PC-3 (cell line): ENCODE results near the gene MRPL4. TPM values are rescaled to one million over a fixed set of nuclear protein-coding genes. Genes with fewer than 3 reads are reported as not detected.

Source experiments
- ATAC-seq: fragments of 200-7000 bp; cut with Tn5 transposase; 2 replicates; pipeline ENCODE4 v1.9.1; 2020; ENCODE audit warnings: mild to moderate bottlenecking, moderate library complexity
- BruUV-seq: library from RNA; stranded (reverse); fragments of 400-500 nt; replicated peaks from 2 replicates; lab custom pipeline; 2021; lab: Mats Ljungman, UMichigan
- CTCF ChIA-PET: fragments of 300-600 bp; sonication (Branson Sonifier 250); formaldehyde crosslinking; loops from one replicate; lab custom pipeline; 2022; ENCODE audit warnings: antibody characterized with exemption; lab: Charles Lee
- POLR2A ChIA-PET: fragments of 300-600 bp; sonication (Branson Sonifier 250); formaldehyde crosslinking; loops from one replicate; lab custom pipeline; 2022; ENCODE audit warnings: antibody characterized with exemption; ENCODE audit not compliant: unreplicated experiment; lab: Charles Lee
- DNase-seq: peaks from one replicate; pipeline ENCODE4 v3.0.0-alpha.2; 2015
- H2AFZ ChIP-seq: fragments of 300-600 bp; sonication (generic); 2 replicates; pipeline ENCODE4 v1.6.0; 2016; ENCODE audit warnings: antibody characterized with exemption, low read length
- H3F3A ChIP-seq: fragments of 300-600 bp; sonication (generic); one replicate; pipeline ENCODE4 v1.6.0; 2017; ENCODE audit warnings: antibody characterized with exemption, low read length, control low read depth, mild to moderate bottlenecking; ENCODE audit not compliant: unreplicated experiment
- H3K27ac ChIP-seq: fragments of 300-600 bp; sonication (generic); 2 replicates; pipeline ENCODE4 v1.5.1; 2016; ENCODE audit warnings: mild to moderate bottlenecking, low read length
- H3K27me3 ChIP-seq: fragments of 300-600 bp; sonication (generic); 2 replicates; pipeline ENCODE4 v1.6.1; 2016; ENCODE audit warnings: low read length, mixed read lengths
- H3K36me3 ChIP-seq: fragments of 300-600 bp; sonication (generic); 2 replicates; pipeline ENCODE4 v1.6.1; 2016; ENCODE audit warnings: low read depth, mixed run types, low read length, mixed read lengths
- H3K4me1 ChIP-seq: fragments of 300-600 bp; sonication (generic); 2 replicates; pipeline ENCODE4 v1.5.1; 2016; ENCODE audit warnings: low read length; ENCODE audit not compliant: insufficient read depth
- H3K4me2 ChIP-seq: fragments of 300-600 bp; sonication (generic); 2 replicates; pipeline ENCODE4 v1.6.0; 2016; ENCODE audit warnings: low read length
- H3K4me3 ChIP-seq: fragments of 300-600 bp; sonication (generic); 2 replicates; pipeline ENCODE4 v1.5.1; 2016; ENCODE audit warnings: mild to moderate bottlenecking, low read length, mixed read lengths
- H3K79me2 ChIP-seq: fragments of 300-600 bp; sonication (generic); 2 replicates; pipeline ENCODE4 v1.6.1; 2017; ENCODE audit warnings: low read length, mixed read lengths
- H3K9ac ChIP-seq: fragments of 300-600 bp; sonication (generic); 2 replicates; pipeline ENCODE4 v1.6.0; 2016; ENCODE audit warnings: mild to moderate bottlenecking, low read length
- H3K9me2 ChIP-seq: fragments of 300-600 bp; sonication (generic); replicated peaks from 2 replicates; pipeline ENCODE4 v1.6.1; 2016; ENCODE audit warnings: mixed run types, low read length, mixed read lengths
- H3K9me3 ChIP-seq: fragments of 300-600 bp; sonication (generic); 2 replicates; pipeline ENCODE4 v1.6.1; 2016; ENCODE audit warnings: low read length, mixed read lengths
- H4K20me1 ChIP-seq: fragments of 300-600 bp; sonication (generic); 2 replicates; pipeline ENCODE4 v1.6.1; 2016; ENCODE audit warnings: low read length, mixed read lengths
- EZH2 ChIP-seq: fragments of 300-600 bp; sonication (generic); IDR thresholded peaks from one replicate; pipeline ENCODE4 v1.6.1; 2017; ENCODE audit warnings: antibody characterized with exemption, mild to moderate bottlenecking, low read length; ENCODE audit not compliant: unreplicated experiment
- EZH2phosphoT487 ChIP-seq: fragments of 300-600 bp; sonication (generic); IDR thresholded peaks from 2 replicates; pipeline ENCODE4 v1.6.1; 2018; ENCODE audit warnings: mild to moderate bottlenecking, antibody characterized with exemption, low read length, borderline replicate concordance
- intact Hi-C: fragments of 100-400 bp; cut with micrococcal nuclease; formaldehyde crosslinking; loops from 2 replicates; pipeline ENCODE4 v1.9.0; 2023
- total RNA-seq: library from RNA; depleted of rRNA; stranded (reverse); fragments of >200 nt; gene quantifications from 2 replicates; pipeline ENCODE4 v1.2.3, GENCODE V29; 2014
- TF ChIP-seq, protein P1 (sequence below): fragments of 300-600 bp; sonication (generic); conservative IDR thresholded peaks from 2 replicates; pipeline ENCODE4 v1.5.1; 2017; ENCODE audit warnings: antibody characterized with exemption, low read depth, mild to moderate bottlenecking, low read length

Gene MRPL4
- total RNA-seq, 1 experiment from 2014 or later: 336 TPM

DNA sequence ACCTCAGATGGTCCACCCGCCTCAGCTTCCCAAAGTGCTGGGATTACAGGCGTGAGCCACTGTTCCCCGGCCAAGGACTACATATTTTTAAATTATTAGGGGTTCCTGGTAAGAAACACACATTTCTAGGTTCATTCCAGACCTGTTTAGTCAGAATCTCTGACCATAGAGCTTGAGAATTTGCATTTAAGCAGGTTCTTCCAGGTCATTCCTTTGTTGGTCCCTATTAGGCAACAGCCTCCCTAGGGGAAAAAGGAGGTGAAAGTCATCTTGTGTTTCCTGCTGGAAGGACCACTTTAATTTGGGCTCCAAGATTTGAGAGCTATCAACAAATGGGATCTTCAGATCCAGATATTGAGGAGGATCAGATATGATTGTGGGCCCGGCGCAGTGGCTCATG lies 37.2 kb upstream of the MRPL4 start:
- DNase-seq (peak; percentile 63), ATAC-seq (no peak)
- no peaks in the 10 kb centered on the region for H3K79me2 ChIP-seq
- ChIA-PET POLR2A (no interaction called here), CTCF (no interaction called here)
- H3F3A ChIP-seq: no peaks in the 10 kb centered on the region
- H3K27ac ChIP-seq: no peak overlapping the region
- no peaks in the 10 kb centered on the region for H3K36me3 ChIP-seq
- no peaks in the 10 kb centered on the region for H4K20me1 ChIP-seq
- no peak overlapping the region for H3K4me2 ChIP-seq
- H2AFZ ChIP-seq: no peak overlapping the region
- no peaks in the 10 kb centered on the region for H3K9me2 ChIP-seq
- peaks cover under 1% of the 10 kb centered on the region; the same call in 1 of the 2 replicates for H3K4me1 ChIP-seq
- no peak overlapping the region for H3K9ac ChIP-seq
- no TSS peak for BruUV-seq
- H3K4me3 ChIP-seq: no peak overlapping the region
- intact Hi-C loops: no loop called here
- H3K27me3 ChIP-seq: no peaks in the 10 kb centered on the region
- TF ChIP-seq, protein P1, sequence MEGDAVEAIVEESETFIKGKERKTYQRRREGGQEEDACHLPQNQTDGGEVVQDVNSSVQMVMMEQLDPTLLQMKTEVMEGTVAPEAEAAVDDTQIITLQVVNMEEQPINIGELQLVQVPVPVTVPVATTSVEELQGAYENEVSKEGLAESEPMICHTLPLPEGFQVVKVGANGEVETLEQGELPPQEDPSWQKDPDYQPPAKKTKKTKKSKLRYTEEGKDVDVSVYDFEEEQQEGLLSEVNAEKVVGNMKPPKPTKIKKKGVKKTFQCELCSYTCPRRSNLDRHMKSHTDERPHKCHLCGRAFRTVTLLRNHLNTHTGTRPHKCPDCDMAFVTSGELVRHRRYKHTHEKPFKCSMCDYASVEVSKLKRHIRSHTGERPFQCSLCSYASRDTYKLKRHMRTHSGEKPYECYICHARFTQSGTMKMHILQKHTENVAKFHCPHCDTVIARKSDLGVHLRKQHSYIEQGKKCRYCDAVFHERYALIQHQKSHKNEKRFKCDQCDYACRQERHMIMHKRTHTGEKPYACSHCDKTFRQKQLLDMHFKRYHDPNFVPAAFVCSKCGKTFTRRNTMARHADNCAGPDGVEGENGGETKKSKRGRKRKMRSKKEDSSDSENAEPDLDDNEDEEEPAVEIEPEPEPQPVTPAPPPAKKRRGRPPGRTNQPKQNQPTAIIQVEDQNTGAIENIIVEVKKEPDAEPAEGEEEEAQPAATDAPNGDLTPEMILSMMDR: no peak
- TF ChIP-seq EZH2: no peak
- TF ChIP-seq EZH2phosphoT487: no peak
- H3K9me3 ChIP-seq: no peaks in the 10 kb centered on the region

- H3K9ac ChIP-seq: no peak overlapping the region
- no peaks in the 10 kb centered on the region for H3K36me3 ChIP-seq
- H3K4me2 ChIP-seq: no peak overlapping the region
- CTCF ChIA-PET: no interaction called here
- H3K4me1 ChIP-seq: no peaks in the 10 kb centered on the region
- no peak overlapping the region for H3K4me3 ChIP-seq
- intact Hi-C loops: no loop called here
- H3K79me2 ChIP-seq: no peaks in the 10 kb centered on the region
- no peaks in the 10 kb centered on the region for H4K20me1 ChIP-seq
- POLR2A ChIA-PET: no interaction called here
- H3F3A ChIP-seq: no peaks in the 10 kb centered on the region
- H3K27me3 ChIP-seq: no peaks in the 10 kb centered on the region
- no peaks in the 10 kb centered on the region for H3K9me2 ChIP-seq
- no peak for DNase-seq
- H3K9me3 ChIP-seq: no peaks in the 10 kb centered on the region
- no peak overlapping the region for H2AFZ ChIP-seq
- H3K27ac ChIP-seq: no peak overlapping the region
- no TSS peak for BruUV-seq
- TF ChIP-seq EZH2phosphoT487 (no peak), EZH2 (no peak)
- TF ChIP-seq, protein P1: no peak
- no peak for ATAC-seq
These were observed 34.9 kb upstream of the MRPL4 start for GRCh38 chr19:10217085-10217484.

DNA sequence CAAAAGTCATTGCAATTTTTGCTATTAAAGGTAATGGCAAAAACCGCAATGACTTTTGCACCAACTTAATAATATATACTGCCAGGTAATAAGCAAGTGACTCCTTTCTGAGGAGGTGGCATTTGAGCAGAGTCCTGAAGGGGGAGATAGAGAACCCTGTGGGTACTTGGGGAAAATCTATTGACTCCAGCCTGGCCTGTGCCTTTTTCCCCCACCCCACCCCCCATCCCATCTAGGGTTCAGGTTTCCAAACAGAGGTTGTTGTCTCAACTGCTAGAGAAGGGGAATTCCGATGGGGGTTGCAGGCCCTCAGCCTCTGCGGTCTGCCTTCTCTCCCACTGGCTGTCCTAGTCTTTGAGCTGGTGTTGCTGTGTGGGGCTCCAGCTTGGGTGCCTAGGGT lies 32.3 kb upstream of the MRPL4 start:
- Histone ChIP-seq H4K20me1 (no peaks in the 10 kb centered on the region), H3K36me3 (no peaks in the 10 kb centered on the region), H3K4me3 (no peak overlapping the region), H3K9ac (no peak overlapping the region), H2AFZ (no peak overlapping the region), H3K79me2 (no peaks in the 10 kb centered on the region), H3F3A (no peaks in the 10 kb centered on the region), H3K27ac (no peak overlapping the region), H3K9me3 (no peaks in the 10 kb centered on the region), H3K27me3 (no peaks in the 10 kb centered on the region), H3K4me2 (no peak overlapping the region), H3K9me2 (no peaks in the 10 kb centered on the region), H3K4me1 (no peaks in the 10 kb centered on the region)
- ChIA-PET POLR2A (interaction anchor here (0.7 kb wide), 1 partner anchor 160 kb away, joined by 3 read pairs; no protein-coding TSS in a partner anchor), CTCF (interaction anchor here (0.6 to 0.7 kb wide), 3 partner anchors 8 to 45 kb away, joined by 3 to 4 read pairs (median 3); no protein-coding TSS in a partner anchor)
- ATAC-seq (peak; percentile 56), DNase-seq (peak; percentile 74)
- BruUV-seq: no TSS peak
- intact Hi-C loops: no loop called here
- TF ChIP-seq, protein P1: peak; percentile 59
- TF ChIP-seq EZH2phosphoT487 (no peak), EZH2 (no peak)
